ENCODE results near the gene LRRC45. TPM values are rescaled to one million over a fixed set of nuclear protein-coding genes. Genes with fewer than 3 reads are reported as not detected.

Gene LRRC45
- total RNA-seq, 1 experiment from 2014 or later = 41.5 TPM

GRCh38 chr17:82014971-82015310 is 8.2 kb upstream of the LRRC45 start:
- Histone ChIP-seq H2AFZ (no peak overlapping the region), H3K36me3 (ENCODE audit: low read depth) (no peaks in the 10 kb centered on the region), H3F3A (ENCODE audit: insufficient read depth, low read depth) (no peaks in the 10 kb centered on the region), H3K4me2 (no peak overlapping the region), H3K4me1 (replicated peaks; ENCODE audit: insufficient read depth) (no peaks in the 10 kb centered on the region), H3K27me3 (ENCODE audit: insufficient read depth, low read depth) (no peaks in the 10 kb centered on the region), H3K79me2 (ENCODE audit: low read depth) (no peaks in the 10 kb centered on the region), H3K27ac (no peak overlapping the region), H4K20me1 (ENCODE audit: insufficient read depth) (no peaks in the 10 kb centered on the region), H3K4me3 (no peak overlapping the region), H3K9me3 (ENCODE audit: insufficient read depth, low read depth) (no peaks in the 10 kb centered on the region), H3K9me2 (ENCODE audit: insufficient read depth) (no peaks in the 10 kb centered on the region)
- ChIA-PET POLR2A (ENCODE audit: unreplicated experiment) (no interaction called here), CTCF (no interaction called here)
- no peak for TF ChIP-seq CTCF (conservative IDR thresholded peaks at IDR 0.05)
- intact Hi-C loops (cut with micrococcal nuclease; ENCODE audit: unreplicated experiment) = no loop called here
- no peak for DNase-seq
- BruUV-seq (replicated peaks) = no TSS peak

GRCh38 chr17:82015311-82015971 is 7.7 kb upstream of the LRRC45 start:
- no peak for TF ChIP-seq CTCF (conservative IDR thresholded peaks at IDR 0.05)
- TF ChIP-seq EZH2 (IDR thresholded peaks at IDR 0.05; ENCODE audit: low read depth) = no peak
- no peak overlapping the region for H2AFZ ChIP-seq
- BruUV-seq (replicated peaks) = no TSS peak
- H3K4me1 ChIP-seq (replicated peaks; ENCODE audit: insufficient read depth) = no peaks in the 10 kb centered on the region
- intact Hi-C loops (cut with micrococcal nuclease; ENCODE audit: unreplicated experiment) = no loop called here
- H4K20me1 ChIP-seq (ENCODE audit: insufficient read depth) = no peaks in the 10 kb centered on the region
- H3K79me2 ChIP-seq (ENCODE audit: low read depth) = no peaks in the 10 kb centered on the region
- DNase-seq = no peak
- H3K4me2 ChIP-seq = no peak overlapping the region
- no peaks in the 10 kb centered on the region; the same call in 1 of the 2 replicates for H3F3A ChIP-seq (ENCODE audit: insufficient read depth, low read depth)
- no peak overlapping the region for H3K4me3 ChIP-seq
- H3K27ac ChIP-seq = no peak overlapping the region
- ChIA-PET CTCF (no interaction called here), POLR2A (ENCODE audit: unreplicated experiment) (no interaction called here)
- H3K9me2 ChIP-seq (ENCODE audit: insufficient read depth) = no peaks in the 10 kb centered on the region
- H3K27me3 ChIP-seq (ENCODE audit: insufficient read depth, low read depth) = no peaks in the 10 kb centered on the region
- no peaks in the 10 kb centered on the region for H3K36me3 ChIP-seq (ENCODE audit: low read depth)
- H3K9me3 ChIP-seq (ENCODE audit: insufficient read depth, low read depth) = no peaks in the 10 kb centered on the region

- Histone ChIP-seq H3K36me3 (ENCODE audit: low read depth) (no peaks in the 10 kb centered on the region), H4K20me1 (ENCODE audit: insufficient read depth) (peaks cover 5% of the 10 kb centered on the region; the same call in 1 of the 2 replicates), H2AFZ (no peak overlapping the region), H3K79me2 (ENCODE audit: low read depth) (no peaks in the 10 kb centered on the region), H3K9me3 (ENCODE audit: insufficient read depth, low read depth) (no peaks in the 10 kb centered on the region), H3K4me2 (no peak overlapping the region), H3K27me3 (ENCODE audit: insufficient read depth, low read depth) (no peaks in the 10 kb centered on the region), H3K4me3 (no peak overlapping the region), H3K4me1 (replicated peaks; ENCODE audit: insufficient read depth) (no peaks in the 10 kb centered on the region), H3K27ac (no peak overlapping the region), H3F3A (ENCODE audit: insufficient read depth, low read depth) (peaks cover under 1% of the 10 kb centered on the region; the same call in 1 of the 2 replicates), H3K9me2 (ENCODE audit: insufficient read depth) (no peaks in the 10 kb centered on the region)
- DNase-seq = no peak
- BruUV-seq (replicated peaks) = no TSS peak
- ChIA-PET POLR2A (ENCODE audit: unreplicated experiment) (interaction anchor here (0.6 kb wide), 1 partner anchor 381 kb away, joined by 8 read pairs; no protein-coding TSS in a partner anchor), CTCF (no interaction called here)
- intact Hi-C loops (cut with micrococcal nuclease; ENCODE audit: unreplicated experiment) = no loop called here
- TF ChIP-seq CTCF (conservative IDR thresholded peaks at IDR 0.05) (no peak), EZH2 (IDR thresholded peaks at IDR 0.05; ENCODE audit: low read depth) (no peak)
Observed at GRCh38 chr17:82016061-82016874, 6.8 kb upstream of the LRRC45 start.
